OCI-LY3 (cell line): ENCODE data around the gene SEC16A.

Experiments
- H2AFZ ChIP-seq: fragments of 200-600, 300-600 bp; shearing (Covaris generic); 2 replicates; pipeline ENCODE4 v1.6.0; 2014; ENCODE audit warnings: antibody characterized with exemption, low read depth, low read length
- H3K27ac ChIP-seq: fragments of 200-600, 300-600 bp; sonication (generic); 2 replicates; pipeline ENCODE4 v1.5.1; 2014; ENCODE audit warnings: mild to moderate bottlenecking, low read length, moderate library complexity, mixed read lengths
- H3K27me3 ChIP-seq: fragments of 200-600, 300-600 bp; sonication (generic); 2 replicates; pipeline ENCODE4 v1.6.1; 2014; ENCODE audit warnings: low read depth, low read length, mixed read lengths
- H3K36me3 ChIP-seq: fragments of 200-600, 300-600 bp; sonication (generic); replicated peaks from 2 replicates; pipeline ENCODE3; 2014; ENCODE audit warnings: low read depth, low read length, mixed read lengths
- H3K4me1 ChIP-seq: fragments of 300-600, 200-600 bp; sonication (generic); 2 replicates; pipeline ENCODE4 v1.6.1; 2014; ENCODE audit warnings: low read length, mixed read lengths
- H3K4me2 ChIP-seq: fragments of 200-600, 300-600 bp; sonication (generic); 2 replicates; pipeline ENCODE4 v1.6.1; 2014; ENCODE audit warnings: low read length, mixed read lengths
- H3K4me3 ChIP-seq: fragments of 300-600, 200-600 bp; sonication (generic); 2 replicates; pipeline ENCODE4 v1.5.1; 2014; ENCODE audit warnings: antibody characterized with exemption, mild to moderate bottlenecking, low read length, moderate library complexity
- H3K79me2 ChIP-seq: fragments of 300-600, 200-600 bp; shearing (Covaris generic); 2 replicates; pipeline ENCODE4 v1.6.1; 2014; ENCODE audit warnings: mild to moderate bottlenecking, low read length, mixed read lengths
- H3K9ac ChIP-seq: fragments of 300-600, 200-600 bp; shearing (Covaris generic); 2 replicates; pipeline ENCODE4 v1.6.0; 2014; ENCODE audit warnings: mild to moderate bottlenecking, low read length, moderate library complexity
- H3K9me3 ChIP-seq: fragments of 200-600, 300-600 bp; shearing (Covaris generic); 2 replicates; pipeline ENCODE4 v1.6.1; 2014; ENCODE audit warnings: low read length, mixed read lengths; ENCODE audit not compliant: insufficient read depth
- H4K20me1 ChIP-seq: fragments of 200-600, 300-600 bp; sonication (generic); 2 replicates; pipeline ENCODE4 v1.6.1; 2016; ENCODE audit warnings: low read length, mixed read lengths; ENCODE audit not compliant: insufficient read depth
- CTCF ChIP-seq: fragments of 200-600, 300-600 bp; sonication (generic); IDR thresholded peaks from 2 replicates; pipeline ENCODE4 v1.5.1; 2014; ENCODE audit warnings: antibody characterized with exemption, low read length, low read depth
- EZH2phosphoT487 ChIP-seq: fragments of 200-600 bp; shearing (Covaris generic); IDR thresholded peaks from 2 replicates; pipeline ENCODE4 v1.6.1; 2018; ENCODE audit warnings: antibody characterized with exemption, mixed run types, low read depth

SEC16A gene

GRCh38 chr9:136464241-136464640 is 18.6 kb downstream of the SEC16A start:
- Histone ChIP-seq H3K27ac (no peak overlapping the region), H3K4me2 (no peak overlapping the region), H3K4me1 (no peaks in the 10 kb centered on the region), H3K36me3 (peaks cover 72% of the 10 kb centered on the region), H2AFZ (no peak overlapping the region), H3K4me3 (no peak overlapping the region), H3K9ac (no peak overlapping the region), H4K20me1 (peaks cover 13% of the 10 kb centered on the region), H3K79me2 (peaks cover 10% of the 10 kb centered on the region), H3K27me3 (no peaks in the 10 kb centered on the region), H3K9me3 (no peaks in the 10 kb centered on the region)
- TF ChIP-seq EZH2phosphoT487 = no peak
- TF ChIP-seq CTCF = no peak

GRCh38 chr9:136463578-136463977 is 19.3 kb downstream of the SEC16A start:
- TF ChIP-seq EZH2phosphoT487 (no peak), CTCF (no peak)
- Histone ChIP-seq H3K79me2 (peaks cover 5% of the 10 kb centered on the region; the same call in 1 of the 2 replicates), H3K9me3 (no peaks in the 10 kb centered on the region), H3K4me2 (no peak overlapping the region), H3K9ac (no peak overlapping the region), H3K27ac (no peak overlapping the region), H3K36me3 (peaks cover 75% of the 10 kb centered on the region), H3K27me3 (no peaks in the 10 kb centered on the region), H4K20me1 (peaks cover 7% of the 10 kb centered on the region; the same call in 1 of the 2 replicates), H3K4me3 (no peak overlapping the region), H2AFZ (no peak overlapping the region), H3K4me1 (no peaks in the 10 kb centered on the region)

- no peaks in the 10 kb centered on the region for H3K4me1 ChIP-seq
- peaks cover 68% of the 10 kb centered on the region for H3K36me3 ChIP-seq
- no peaks in the 10 kb centered on the region for H3K9me3 ChIP-seq
- no peak overlapping the region for H3K27ac ChIP-seq
- no peak overlapping the region for H3K9ac ChIP-seq
- no peak overlapping the region for H2AFZ ChIP-seq
- TF ChIP-seq CTCF (no peak), EZH2phosphoT487 (no peak)
- no peak overlapping the region for H3K4me2 ChIP-seq
- peaks cover 3% of the 10 kb centered on the region; the same call in 1 of the 2 replicates for H3K79me2 ChIP-seq
- H3K4me3 ChIP-seq = no peak overlapping the region
- H3K27me3 ChIP-seq = no peaks in the 10 kb centered on the region
- peaks cover 5% of the 10 kb centered on the region; the same call in 1 of the 2 replicates for H4K20me1 ChIP-seq
These were observed 20.2 kb downstream of the SEC16A start for GRCh38 chr9:136462664-136463063.

GRCh38 chr9:136460772-136461325 is 22.0 kb downstream of the SEC16A start:
- peaks cover 3% of the 10 kb centered on the region; the same call in 1 of the 2 replicates for H3K79me2 ChIP-seq
- no peak overlapping the region for H3K9ac ChIP-seq
- H4K20me1 ChIP-seq = peaks cover 5% of the 10 kb centered on the region; the same call in 1 of the 2 replicates
- H3K27me3 ChIP-seq = no peaks in the 10 kb centered on the region
- H3K4me3 ChIP-seq = no peak overlapping the region
- no peak overlapping the region for H3K4me2 ChIP-seq
- TF ChIP-seq EZH2phosphoT487 = no peak
- TF ChIP-seq CTCF = no peak
- H3K9me3 ChIP-seq = no peaks in the 10 kb centered on the region
- no peak overlapping the region for H2AFZ ChIP-seq
- peaks cover 68% of the 10 kb centered on the region for H3K36me3 ChIP-seq
- no peak overlapping the region for H3K27ac ChIP-seq
- no peaks in the 10 kb centered on the region for H3K4me1 ChIP-seq
